Thyroid gland (tissue), 4 donors: ENCODE data around the gene DDRGK1.

ENCODE experiments used
- POLR2A ChIP-seq, 2 donors: fragments of 450-650 bp; IDR thresholded peaks; one replicate each; pipeline ENCODE4 v1.6.1; 2017; ENCODE audit warnings: antibody characterized with exemption in 2 of 2, mild to moderate bottlenecking in 2 of 2, moderate library complexity in 1 of 2
- TF ChIP-seq, protein P1 (sequence below), 6 experiments: fragments of 200-600 bp in 3 of 6; fragments of 450-650 bp in 3 of 6; sonication (generic) in 3 of 6; IDR thresholded peaks; one replicate each; pipeline ENCODE4 v1.5.1; 2016 to 2019; ENCODE audit warnings: antibody characterized with exemption in 6 of 6, mild to moderate bottlenecking in 2 of 6, inconsistent platforms in 1 of 6, moderate library complexity in 1 of 6

DNA sequence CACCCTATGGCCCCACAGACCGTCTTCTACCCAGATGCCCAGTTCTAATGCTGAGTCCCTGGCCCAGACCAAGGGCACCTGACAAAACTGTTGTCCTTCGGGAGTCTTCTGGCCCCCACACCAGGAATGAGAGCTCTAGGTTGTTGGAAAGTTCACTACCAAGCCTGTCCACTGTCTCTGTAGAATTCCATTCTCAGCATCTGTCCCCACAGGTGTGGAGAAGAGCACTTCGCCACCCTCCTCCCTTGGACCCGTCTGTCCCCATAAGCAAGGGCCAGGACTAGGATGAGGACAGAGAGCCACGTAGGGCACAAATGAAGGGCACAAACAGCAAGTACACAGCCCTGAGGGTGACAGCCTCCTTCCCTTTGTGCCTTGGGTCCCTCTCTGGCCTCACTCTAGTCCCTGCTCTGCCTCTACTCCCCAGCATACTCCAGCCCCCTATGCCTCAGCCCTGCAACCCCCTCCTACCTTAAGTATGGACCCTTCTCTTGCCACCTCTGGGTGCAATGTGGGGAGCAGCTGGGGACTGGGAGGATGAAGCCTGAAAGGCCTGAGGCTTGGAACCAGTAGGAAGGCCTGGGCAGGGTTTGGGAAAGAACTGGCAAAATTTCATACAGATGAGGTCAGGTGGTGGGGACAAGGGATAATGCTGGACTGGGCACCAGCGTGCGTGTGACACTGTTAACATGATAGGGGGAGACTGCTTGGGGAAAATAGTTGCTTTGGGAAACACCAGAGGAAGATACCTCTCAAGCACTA is 35.5 kb downstream of the DDRGK1 start:
- TF ChIP-seq, protein P1, sequence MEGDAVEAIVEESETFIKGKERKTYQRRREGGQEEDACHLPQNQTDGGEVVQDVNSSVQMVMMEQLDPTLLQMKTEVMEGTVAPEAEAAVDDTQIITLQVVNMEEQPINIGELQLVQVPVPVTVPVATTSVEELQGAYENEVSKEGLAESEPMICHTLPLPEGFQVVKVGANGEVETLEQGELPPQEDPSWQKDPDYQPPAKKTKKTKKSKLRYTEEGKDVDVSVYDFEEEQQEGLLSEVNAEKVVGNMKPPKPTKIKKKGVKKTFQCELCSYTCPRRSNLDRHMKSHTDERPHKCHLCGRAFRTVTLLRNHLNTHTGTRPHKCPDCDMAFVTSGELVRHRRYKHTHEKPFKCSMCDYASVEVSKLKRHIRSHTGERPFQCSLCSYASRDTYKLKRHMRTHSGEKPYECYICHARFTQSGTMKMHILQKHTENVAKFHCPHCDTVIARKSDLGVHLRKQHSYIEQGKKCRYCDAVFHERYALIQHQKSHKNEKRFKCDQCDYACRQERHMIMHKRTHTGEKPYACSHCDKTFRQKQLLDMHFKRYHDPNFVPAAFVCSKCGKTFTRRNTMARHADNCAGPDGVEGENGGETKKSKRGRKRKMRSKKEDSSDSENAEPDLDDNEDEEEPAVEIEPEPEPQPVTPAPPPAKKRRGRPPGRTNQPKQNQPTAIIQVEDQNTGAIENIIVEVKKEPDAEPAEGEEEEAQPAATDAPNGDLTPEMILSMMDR (IDR thresholded peaks at IDR 0.05), result no peak
- TF ChIP-seq POLR2A (IDR thresholded peaks at IDR 0.05), result no peak
